HepG2 (cell line): ENCODE measurements around the gene EIF3A. TPM values are rescaled to one million over a fixed set of nuclear protein-coding genes. Genes with fewer than 3 reads are reported as not detected.

Source experiments
- DNMT3B ChIP-seq: conservative IDR thresholded peaks from 2 replicates; pipeline ENCODE4 v1.6.1; 2016; ENCODE audit warnings: missing biosample characterization, control low read depth
- ELF4 ChIP-seq: sonication (generic); formaldehyde crosslinking; IDR thresholded peaks from 2 replicates; pipeline ENCODE4 v1.5.0; 2020; ENCODE audit warnings: missing genetic modification reagents, mild to moderate bottlenecking, moderate library complexity, borderline replicate concordance
- HDAC2 ChIP-seq: sonication (generic); formaldehyde crosslinking; IDR thresholded peaks from 2 replicates; pipeline ENCODE4 v1.4.0; 2020; ENCODE audit warnings: missing genetic modification reagents
- HMG20A ChIP-seq: IDR thresholded peaks from 2 replicates; pipeline ENCODE4 v1.6.1; 2016; ENCODE audit warnings: borderline replicate concordance
- IKZF4 ChIP-seq: sonication (generic); formaldehyde crosslinking; IDR thresholded peaks from 2 replicates; pipeline ENCODE4 v1.5.1; 2020; ENCODE audit warnings: borderline replicate concordance, mild to moderate bottlenecking, low read depth, missing genetic modification reagents; ENCODE audit errors: not compliant biosample characterization
- JARID2 ChIP-seq: sonication (generic); formaldehyde crosslinking; IDR thresholded peaks from 2 replicates; pipeline ENCODE4 v1.8.1; 2023; ENCODE audit warnings: missing genetic modification reagents, inconsistent platforms; ENCODE audit not compliant: insufficient replicate concordance
- KMT2A ChIP-seq: sonication (generic); formaldehyde crosslinking; IDR thresholded peaks from 2 replicates; pipeline ENCODE4 v1.4.0; 2020; ENCODE audit warnings: missing genetic modification reagents
- RXRA ChIP-seq: sonication (generic); formaldehyde crosslinking; IDR thresholded peaks from 2 replicates; pipeline ENCODE4 v1.5.1; 2020; ENCODE audit warnings: missing genetic modification reagents
- SCMH1 ChIP-seq: sonication (generic); formaldehyde crosslinking; IDR thresholded peaks from 2 replicates; pipeline ENCODE4 v1.9.0; 2021; ENCODE audit warnings: missing genetic modification reagents, mild to moderate bottlenecking, borderline replicate concordance
- TFAP4 ChIP-seq: sonication (generic); IDR thresholded peaks from 2 replicates; pipeline ENCODE4 v1.6.1; 2016; ENCODE audit warnings: low read depth, borderline replicate concordance
- USF2 ChIP-seq, 2 experiments: sonication (generic) in 1 of 2; formaldehyde crosslinking in 1 of 2; IDR thresholded peaks; 2 replicates each; pipeline versions ENCODE4 v1.5.1 to v1.6.1; 2011 to 2020; ENCODE audit warnings: borderline replicate concordance in 1 of 2, low read depth in 1 of 2, low read length in 1 of 2, mild to moderate bottlenecking in 1 of 2, missing genetic modification reagents in 1 of 2, moderate library complexity in 1 of 2
- ZFP36 ChIP-seq: fragments of 150-350 bp; IDR thresholded peaks from 2 replicates; pipeline ENCODE4 v1.6.1; 2018; ENCODE audit warnings: borderline replicate concordance, low read length, low read depth; ENCODE audit not compliant: partially characterized antibody
- ZNF329 ChIP-seq: sonication (generic); formaldehyde crosslinking; IDR thresholded peaks from 2 replicates; pipeline ENCODE4 v1.9.0; 2021; ENCODE audit warnings: low read depth, mild to moderate bottlenecking, missing genetic modification reagents
- ZNF546 ChIP-seq: sonication (generic); formaldehyde crosslinking; conservative IDR thresholded peaks from 2 replicates; pipeline ENCODE4 v1.8.1; 2023; ENCODE audit warnings: mild to moderate bottlenecking, missing genetic modification reagents
- polyA plus RNA-seq, 8 experiments: library from polyadenylated mRNA; depleted of rRNA in 3 of 8; stranded (reverse) in 7 of 8; unstranded in 1 of 8; fragments of >200 nt; fragmentation: Illumina TruSeq in 4 of 8; extraction: Trizol in 4 of 8; gene quantifications; 2 replicates each; pipeline versions ENCODE4 v1.2.1 to v1.2.3, GENCODE V29; 2011 to 2016; ENCODE audit warnings: low read depth in 4 of 8, missing spikeins in 1 of 8, mixed read lengths in 1 of 8; ENCODE audit not compliant: insufficient read depth in 1 of 8
- total RNA-seq, 5 experiments: library from RNA; depleted of rRNA; stranded (reverse); fragments of >200 nt; fragmentation: Illumina TruSeq; extraction: Trizol; gene quantifications; 2 replicates each; pipeline ENCODE4 v1.2.3, GENCODE V29; 2016; ENCODE audit warnings: low read depth in 1 of 5
- TF ChIP-seq, protein P1 (sequence below): sonication (generic); formaldehyde crosslinking; IDR thresholded peaks from 2 replicates; pipeline ENCODE4 v1.5.1; 2020; ENCODE audit warnings: mild to moderate bottlenecking, missing genetic modification reagents, moderate library complexity
- TF ChIP-seq, protein P2 (sequence below): sonication (generic); formaldehyde crosslinking; IDR thresholded peaks from 2 replicates; pipeline ENCODE4 v1.4.0; 2020; ENCODE audit warnings: missing genetic modification reagents
- TF ChIP-seq, protein P3 (sequence below): IDR thresholded peaks from 2 replicates; pipeline ENCODE4 v1.6.1; 2016; ENCODE audit warnings: low read depth, control low read depth

Gene EIF3A
- total and polyA plus RNA-seq, 2 of the 13 experiments (the other 11 are each of a cell fraction or from before 2014, with no cell fraction given), result 25.6 to 117 TPM

DNA sequence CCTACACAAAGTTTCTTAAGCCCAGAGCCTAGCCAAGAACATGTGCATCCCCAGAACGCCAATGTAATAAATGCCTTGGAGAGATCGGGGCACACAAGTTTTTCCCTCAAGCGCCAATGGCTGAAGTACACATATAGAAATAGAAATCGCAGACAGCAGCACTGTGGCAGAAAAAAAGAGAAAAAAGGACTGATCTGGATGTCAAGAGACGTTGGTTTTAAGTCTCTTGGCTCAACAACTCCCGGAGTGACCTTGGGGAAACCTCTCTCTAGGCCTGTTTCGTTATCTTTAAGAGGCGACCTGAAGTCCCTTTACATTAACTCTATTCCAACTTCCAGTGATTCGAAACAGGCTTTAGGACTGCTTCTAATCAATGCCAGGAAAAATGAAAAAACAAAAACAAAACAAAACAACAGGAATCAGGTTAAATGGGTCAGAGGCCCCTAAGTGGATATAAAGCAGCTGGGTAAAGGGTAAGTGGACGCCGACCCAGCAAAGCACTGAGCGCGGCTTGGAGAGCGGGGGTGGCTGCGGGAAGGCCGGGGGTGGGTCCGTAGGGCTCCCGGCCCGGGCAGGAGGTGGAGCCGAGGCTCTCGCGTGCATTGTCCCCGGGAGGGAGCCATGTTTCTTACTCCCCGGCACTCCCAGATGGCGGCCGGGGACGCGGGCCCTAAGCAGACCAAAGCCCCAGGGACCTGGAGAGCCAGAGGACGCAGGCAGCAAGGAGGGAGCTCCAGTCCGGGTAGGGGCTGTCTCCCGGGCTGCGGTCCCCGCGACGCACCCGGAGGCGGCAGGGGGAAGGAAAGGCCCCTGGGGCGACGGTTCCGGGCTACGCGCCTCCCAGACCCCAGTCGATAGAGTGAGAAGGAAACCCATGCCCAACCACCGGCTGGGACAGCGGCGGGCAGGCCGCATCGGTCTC lies 757 bp downstream of the EIF3A start (continued):
- TF ChIP-seq, protein P1, sequence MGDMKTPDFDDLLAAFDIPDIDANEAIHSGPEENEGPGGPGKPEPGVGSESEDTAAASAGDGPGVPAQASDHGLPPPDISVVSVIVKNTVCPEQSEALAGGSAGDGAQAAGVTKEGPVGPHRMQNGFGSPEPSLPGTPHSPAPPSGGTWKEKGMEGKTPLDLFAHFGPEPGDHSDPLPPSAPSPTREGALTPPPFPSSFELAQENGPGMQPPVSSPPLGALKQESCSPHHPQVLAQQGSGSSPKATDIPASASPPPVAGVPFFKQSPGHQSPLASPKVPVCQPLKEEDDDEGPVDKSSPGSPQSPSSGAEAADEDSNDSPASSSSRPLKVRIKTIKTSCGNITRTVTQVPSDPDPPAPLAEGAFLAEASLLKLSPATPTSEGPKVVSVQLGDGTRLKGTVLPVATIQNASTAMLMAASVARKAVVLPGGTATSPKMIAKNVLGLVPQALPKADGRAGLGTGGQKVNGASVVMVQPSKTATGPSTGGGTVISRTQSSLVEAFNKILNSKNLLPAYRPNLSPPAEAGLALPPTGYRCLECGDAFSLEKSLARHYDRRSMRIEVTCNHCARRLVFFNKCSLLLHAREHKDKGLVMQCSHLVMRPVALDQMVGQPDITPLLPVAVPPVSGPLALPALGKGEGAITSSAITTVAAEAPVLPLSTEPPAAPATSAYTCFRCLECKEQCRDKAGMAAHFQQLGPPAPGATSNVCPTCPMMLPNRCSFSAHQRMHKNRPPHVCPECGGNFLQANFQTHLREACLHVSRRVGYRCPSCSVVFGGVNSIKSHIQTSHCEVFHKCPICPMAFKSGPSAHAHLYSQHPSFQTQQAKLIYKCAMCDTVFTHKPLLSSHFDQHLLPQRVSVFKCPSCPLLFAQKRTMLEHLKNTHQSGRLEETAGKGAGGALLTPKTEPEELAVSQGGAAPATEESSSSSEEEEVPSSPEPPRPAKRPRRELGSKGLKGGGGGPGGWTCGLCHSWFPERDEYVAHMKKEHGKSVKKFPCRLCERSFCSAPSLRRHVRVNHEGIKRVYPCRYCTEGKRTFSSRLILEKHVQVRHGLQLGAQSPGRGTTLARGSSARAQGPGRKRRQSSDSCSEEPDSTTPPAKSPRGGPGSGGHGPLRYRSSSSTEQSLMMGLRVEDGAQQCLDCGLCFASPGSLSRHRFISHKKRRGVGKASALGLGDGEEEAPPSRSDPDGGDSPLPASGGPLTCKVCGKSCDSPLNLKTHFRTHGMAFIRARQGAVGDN (CRISPR knock-in tag), result no peak
- no peak for TF ChIP-seq USF2 (IDR thresholded peaks at IDR 0.05; ENCODE audit: low read depth, low read length)
- no peak for TF ChIP-seq USF2 (CRISPR knock-in tag; IDR thresholded peaks at IDR 0.05; ENCODE audit: borderline replicate concordance)
- no peak for TF ChIP-seq ELF4 (CRISPR knock-in tag)
- no peak for TF ChIP-seq ZNF546
- no peak for TF ChIP-seq DNMT3B (CRISPR knock-in tag)
- no peak for TF ChIP-seq HDAC2 (CRISPR knock-in tag)
- TF ChIP-seq ZFP36, result no peak
- TF ChIP-seq RXRA, result no peak
- no peak for TF ChIP-seq KMT2A (CRISPR knock-in tag)
- TF ChIP-seq SCMH1 (CRISPR knock-in tag), result no peak
- no peak for TF ChIP-seq ZNF329 (CRISPR knock-in tag)
- no peak for TF ChIP-seq IKZF4
- TF ChIP-seq, protein P2, sequence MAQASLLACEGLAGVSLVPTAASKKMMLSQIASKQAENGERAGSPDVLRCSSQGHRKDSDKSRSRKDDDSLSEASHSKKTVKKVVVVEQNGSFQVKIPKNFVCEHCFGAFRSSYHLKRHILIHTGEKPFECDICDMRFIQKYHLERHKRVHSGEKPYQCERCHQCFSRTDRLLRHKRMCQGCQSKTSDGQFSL (CRISPR knock-in tag), result no peak
- no peak for TF ChIP-seq HMG20A
- TF ChIP-seq TFAP4, result no peak
- TF ChIP-seq, protein P3, sequence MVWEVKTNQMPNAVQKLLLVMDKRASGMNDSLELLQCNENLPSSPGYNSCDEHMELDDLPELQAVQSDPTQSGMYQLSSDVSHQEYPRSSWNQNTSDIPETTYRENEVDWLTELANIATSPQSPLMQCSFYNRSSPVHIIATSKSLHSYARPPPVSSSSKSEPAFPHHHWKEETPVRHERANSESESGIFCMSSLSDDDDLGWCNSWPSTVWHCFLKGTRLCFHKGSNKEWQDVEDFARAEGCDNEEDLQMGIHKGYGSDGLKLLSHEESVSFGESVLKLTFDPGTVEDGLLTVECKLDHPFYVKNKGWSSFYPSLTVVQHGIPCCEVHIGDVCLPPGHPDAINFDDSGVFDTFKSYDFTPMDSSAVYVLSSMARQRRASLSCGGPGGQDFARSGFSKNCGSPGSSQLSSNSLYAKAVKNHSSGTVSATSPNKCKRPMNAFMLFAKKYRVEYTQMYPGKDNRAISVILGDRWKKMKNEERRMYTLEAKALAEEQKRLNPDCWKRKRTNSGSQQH (CRISPR knock-in tag), result no peak
- TF ChIP-seq JARID2 (CRISPR knock-in tag), result no peak
